Activated T-cell treated with anti-CD3 and anti-CD28 coated beads, Interleukin-2, amount 50 U/mL, for 24 hours (primary cell): ENCODE results near the gene C11orf98.

Experiments used
- DNase-seq: peaks from one replicate; pipeline ENCODE4 v3.0.0-alpha.2; 2020
- H3K27ac Mint-ChIP-seq: 2 replicates; pipeline ENCODE4 v1.8.0; 2020; ENCODE audit warnings: mild to moderate bottlenecking, mixed read lengths
- H3K27me3 Mint-ChIP-seq: 2 replicates; pipeline ENCODE4 v1.8.0; 2020; ENCODE audit warnings: mixed read lengths
- H3K36me3 Mint-ChIP-seq: 2 replicates; pipeline ENCODE4 v1.8.0; 2020; ENCODE audit warnings: low read depth, mixed read lengths
- H3K4me1 Mint-ChIP-seq: 2 replicates; pipeline ENCODE4 v1.8.0; 2020; ENCODE audit warnings: low read depth, mixed read lengths
- H3K4me3 Mint-ChIP-seq: 2 replicates; pipeline ENCODE4 v1.8.0; 2020; ENCODE audit warnings: mild to moderate bottlenecking, moderate library complexity, mixed read lengths
- H3K9me3 Mint-ChIP-seq: 2 replicates; pipeline ENCODE4 v1.8.0; 2020; ENCODE audit warnings: mixed read lengths

Gene C11orf98

GRCh38 chr11:62614275-62614674, 50.7 kb downstream of the C11orf98 start:
- Mint-ChIP-seq H3K9me3 (no peaks in the 10 kb centered on the region), H3K27ac (peak overlapping the region; percentile 91), H3K4me1 (peaks cover 56% of the 10 kb centered on the region), H3K36me3 (peaks cover 73% of the 10 kb centered on the region), H3K27me3 (no peaks in the 10 kb centered on the region), H3K4me3 (peak overlapping the region; percentile 4)
- DNase-seq, result peak; percentile 69

DNA sequence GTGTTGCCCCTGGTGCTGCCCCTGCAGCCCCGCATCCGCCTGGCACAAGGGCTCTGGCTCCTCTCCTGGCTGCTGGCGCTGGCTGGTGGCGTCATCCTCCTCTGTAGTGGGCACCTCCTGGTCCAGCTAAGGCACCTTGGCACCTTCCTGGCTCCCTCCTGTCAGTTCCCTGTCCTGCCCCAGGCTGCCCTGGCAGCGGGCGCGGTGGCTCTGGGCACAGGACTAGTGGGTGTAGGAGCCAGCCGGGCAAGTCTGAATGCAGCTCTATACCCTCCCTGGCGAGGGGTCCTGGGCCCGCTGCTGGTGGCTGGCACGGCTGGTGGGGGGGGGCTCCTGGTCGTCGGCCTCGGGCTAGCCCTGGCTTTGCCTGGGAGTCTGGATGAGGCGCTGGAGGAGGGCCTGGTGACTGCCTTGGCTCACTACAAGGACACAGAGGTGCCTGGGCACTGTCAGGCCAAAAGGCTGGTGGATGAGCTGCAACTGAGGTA, 51.7 kb downstream of the C11orf98 start:
- no peaks in the 10 kb centered on the region for H3K9me3 Mint-ChIP-seq
- H3K27me3 Mint-ChIP-seq, result no peaks in the 10 kb centered on the region
- no peak overlapping the region for H3K4me3 Mint-ChIP-seq
- no peak for DNase-seq
- peaks cover 61% of the 10 kb centered on the region for H3K4me1 Mint-ChIP-seq
- H3K36me3 Mint-ChIP-seq, result peaks cover 75% of the 10 kb centered on the region
- H3K27ac Mint-ChIP-seq, result peak overlapping the region; percentile 93
